Measurements from ENCODE around the gene KMT2E.

Gene KMT2E

DNA sequence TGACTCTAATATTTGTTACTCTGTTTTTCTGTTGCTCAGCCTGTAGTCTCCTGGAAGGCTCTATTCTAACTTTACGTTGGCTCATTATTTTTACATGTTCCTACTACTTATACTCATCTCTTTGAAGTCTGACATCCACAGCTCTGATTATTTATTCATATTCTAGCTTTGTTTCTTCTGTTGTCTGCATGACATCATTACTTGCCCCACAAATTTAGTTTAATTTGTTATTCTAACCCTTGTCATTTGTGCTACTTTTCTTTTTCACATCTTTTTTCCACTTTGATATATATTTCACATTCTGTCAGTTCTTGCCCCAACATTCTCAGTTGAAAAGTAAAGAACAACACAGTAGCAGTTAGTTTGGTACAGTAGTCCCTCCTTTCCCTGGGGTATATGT is 51.1 kb downstream of the KMT2E start:
- H3K4me1 Mint-ChIP-seq (ENCODE audit: low read depth), result no peaks in the 10 kb centered on the region
- H3K27ac Mint-ChIP-seq, result no peak overlapping the region
- H3K4me3 Mint-ChIP-seq, result no peak overlapping the region
- no peaks in the 10 kb centered on the region for H3K27me3 Mint-ChIP-seq
- H3K36me3 Mint-ChIP-seq (ENCODE audit: low read depth), result peaks cover 66% of the 10 kb centered on the region
- H3K9me3 Mint-ChIP-seq, result no peaks in the 10 kb centered on the region
- intact Hi-C loops (cut with micrococcal nuclease), result loop anchor here (5.0 kb wide), 1 partner anchor 37 kb away; no protein-coding TSS in a partner anchor

DNA sequence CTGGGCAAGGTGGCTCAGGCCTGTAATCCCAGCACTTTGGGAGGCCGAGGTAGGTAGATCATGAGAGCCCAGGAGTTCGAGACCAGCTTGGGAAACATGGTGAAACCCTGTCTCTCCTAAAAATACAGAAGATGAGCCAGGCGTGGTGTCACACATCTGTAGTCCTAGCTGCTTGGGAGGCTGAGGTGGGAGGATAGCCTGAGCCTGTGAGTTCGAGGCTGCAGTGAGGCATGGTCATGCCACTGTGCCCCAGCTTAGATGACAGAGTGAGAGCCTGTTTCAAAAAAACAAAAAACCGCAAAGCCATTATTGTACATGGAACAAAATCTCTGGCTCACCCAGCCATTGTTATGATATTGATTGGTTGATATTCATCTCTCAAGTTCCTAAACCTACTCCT is 53.7 kb downstream of the KMT2E start:
- Mint-ChIP-seq H3K9me3 (no peaks in the 10 kb centered on the region), H3K27ac (no peak overlapping the region)
- intact Hi-C loops (cut with micrococcal nuclease), result loop anchor here (5.0 kb wide), 1 partner anchor 35 kb away; no protein-coding TSS in a partner anchor

DNA sequence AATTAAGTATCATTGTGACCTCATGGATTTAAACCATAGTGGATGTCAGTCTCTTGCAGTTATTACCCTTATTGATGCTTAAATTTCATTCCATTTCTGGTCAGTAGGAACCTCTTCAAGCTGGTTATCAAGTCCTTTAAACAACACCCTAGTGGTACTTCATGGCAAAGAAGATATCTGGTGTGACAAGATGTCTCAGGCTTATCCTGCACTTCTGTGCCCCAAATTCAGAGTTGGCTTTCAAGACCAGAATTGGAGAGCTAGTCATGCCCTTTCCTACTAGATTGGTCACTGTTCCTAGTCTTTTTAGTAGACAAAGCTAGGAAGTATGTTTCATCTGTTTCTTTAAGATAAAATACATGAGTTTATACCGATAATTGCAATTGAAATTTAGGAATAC is 54.9 kb downstream of the KMT2E start:
- Mint-ChIP-seq H3K27me3 (no peaks in the 10 kb centered on the region), H3K36me3 (ENCODE audit: low read depth) (peaks cover 82% of the 10 kb centered on the region), H3K27ac (no peak overlapping the region), H3K9me3 (no peaks in the 10 kb centered on the region), H3K4me3 (no peak overlapping the region), H3K4me1 (ENCODE audit: low read depth) (no peaks in the 10 kb centered on the region)
- intact Hi-C loops (cut with micrococcal nuclease), result loop anchor here (5.0 kb wide), 1 partner anchor 33 kb away; no protein-coding TSS in a partner anchor

More for the DNA sequence above, 53.7 kb downstream of the KMT2E start:
- Mint-ChIP-seq H3K27me3 (no peaks in the 10 kb centered on the region), H3K36me3 (ENCODE audit: low read depth) (peaks cover 85% of the 10 kb centered on the region), H3K4me1 (ENCODE audit: low read depth) (no peaks in the 10 kb centered on the region), H3K4me3 (no peak overlapping the region)

DNA sequence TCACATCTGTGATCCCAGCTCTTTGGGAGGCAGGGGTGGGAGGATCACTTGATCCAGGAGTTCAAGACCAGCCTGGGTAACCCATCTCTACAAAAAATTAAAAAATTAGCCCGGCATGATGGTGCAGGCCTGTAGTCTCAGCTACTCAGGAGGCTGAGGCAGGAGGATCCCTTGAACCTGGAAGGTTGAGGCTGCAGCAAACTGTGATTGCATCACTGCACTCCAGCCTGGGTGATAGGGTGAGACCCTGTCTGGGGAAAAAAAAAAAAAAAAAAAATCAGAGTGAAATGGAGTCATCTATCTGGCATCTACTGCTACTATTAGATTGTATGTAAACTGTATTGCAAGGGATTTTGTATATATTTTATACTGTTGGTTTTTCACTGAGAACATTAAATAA is 59.1 kb downstream of the KMT2E start:
- no peaks in the 10 kb centered on the region for H3K27me3 Mint-ChIP-seq
- no peaks in the 10 kb centered on the region for H3K9me3 Mint-ChIP-seq
- H3K4me1 Mint-ChIP-seq (ENCODE audit: low read depth), result no peaks in the 10 kb centered on the region
- intact Hi-C loops (cut with micrococcal nuclease), result no loop called here
- H3K27ac Mint-ChIP-seq, result no peak overlapping the region
- H3K4me3 Mint-ChIP-seq, result no peak overlapping the region
- H3K36me3 Mint-ChIP-seq (ENCODE audit: low read depth), result peaks cover 91% of the 10 kb centered on the region

DNA sequence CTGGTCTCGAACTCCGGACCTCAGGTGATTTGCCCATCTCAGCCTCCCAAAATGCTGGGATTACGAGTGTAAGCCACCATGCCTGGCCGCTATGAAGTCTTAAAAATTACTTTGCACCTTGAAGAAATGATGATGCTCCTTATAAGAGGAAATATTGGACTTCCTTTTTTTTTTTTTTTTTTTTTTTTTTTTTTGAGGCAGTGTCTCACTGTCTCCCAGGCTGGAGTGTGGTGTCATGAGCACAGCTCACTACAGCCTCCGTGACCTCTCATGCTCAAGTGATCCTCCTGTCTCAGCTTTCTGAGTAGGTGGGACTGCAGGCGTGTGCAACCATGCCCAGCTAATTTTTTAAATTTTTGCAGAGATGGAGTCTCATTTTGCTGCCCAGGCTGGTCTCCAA is 65.3 kb downstream of the KMT2E start:
- no peaks in the 10 kb centered on the region for H3K4me1 Mint-ChIP-seq (ENCODE audit: low read depth)
- no peaks in the 10 kb centered on the region for H3K27me3 Mint-ChIP-seq
- H3K36me3 Mint-ChIP-seq (ENCODE audit: low read depth), result peaks cover 94% of the 10 kb centered on the region
- H3K27ac Mint-ChIP-seq, result no peak overlapping the region
- intact Hi-C loops (cut with micrococcal nuclease), result no loop called here
- H3K4me3 Mint-ChIP-seq, result no peak overlapping the region
- H3K9me3 Mint-ChIP-seq, result no peaks in the 10 kb centered on the region

DNA sequence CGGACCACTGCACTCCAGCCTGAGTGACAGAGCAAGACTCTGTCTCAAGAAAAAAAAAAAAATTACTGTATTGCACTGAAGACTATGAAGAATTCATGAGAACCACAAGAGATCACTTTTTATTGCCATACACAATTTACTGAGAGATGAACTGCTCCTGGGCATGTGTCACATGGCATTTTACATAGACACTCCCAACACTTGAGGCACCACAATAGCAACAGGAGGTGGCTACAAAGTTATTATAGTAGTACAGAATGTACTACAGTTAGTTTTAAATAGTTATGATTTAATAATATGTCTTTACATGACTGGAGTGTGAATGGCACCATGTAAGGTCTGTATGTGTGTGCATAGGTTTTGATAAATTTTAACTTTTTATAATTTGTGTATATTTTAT is 70.6 kb downstream of the KMT2E start:
- Mint-ChIP-seq H3K27me3 (no peaks in the 10 kb centered on the region), H3K4me1 (ENCODE audit: low read depth) (no peaks in the 10 kb centered on the region), H3K27ac (no peak overlapping the region), H3K4me3 (no peak overlapping the region), H3K9me3 (no peaks in the 10 kb centered on the region), H3K36me3 (ENCODE audit: low read depth) (peaks cover 85% of the 10 kb centered on the region)
- intact Hi-C loops (cut with micrococcal nuclease), result no loop called here

DNA sequence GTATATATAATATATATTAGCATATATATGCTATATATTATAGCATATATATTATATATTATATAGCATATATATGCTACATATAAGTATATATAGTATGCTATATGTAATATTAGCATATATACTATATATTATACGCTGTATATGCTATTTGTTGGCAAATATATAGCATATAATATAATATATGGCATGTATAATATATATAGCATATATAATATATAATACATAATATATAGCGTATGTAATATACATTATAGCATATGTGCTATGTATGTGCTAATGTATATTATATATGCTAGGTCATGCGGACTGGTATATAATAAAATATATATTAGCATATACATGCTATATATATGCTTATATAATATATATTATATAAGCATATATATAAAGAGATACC is 72.8 kb downstream of the KMT2E start:
- Mint-ChIP-seq H3K36me3 (ENCODE audit: low read depth) (peaks cover 83% of the 10 kb centered on the region), H3K27ac (no peak overlapping the region)
- intact Hi-C loops (cut with micrococcal nuclease), result no loop called here

DNA sequence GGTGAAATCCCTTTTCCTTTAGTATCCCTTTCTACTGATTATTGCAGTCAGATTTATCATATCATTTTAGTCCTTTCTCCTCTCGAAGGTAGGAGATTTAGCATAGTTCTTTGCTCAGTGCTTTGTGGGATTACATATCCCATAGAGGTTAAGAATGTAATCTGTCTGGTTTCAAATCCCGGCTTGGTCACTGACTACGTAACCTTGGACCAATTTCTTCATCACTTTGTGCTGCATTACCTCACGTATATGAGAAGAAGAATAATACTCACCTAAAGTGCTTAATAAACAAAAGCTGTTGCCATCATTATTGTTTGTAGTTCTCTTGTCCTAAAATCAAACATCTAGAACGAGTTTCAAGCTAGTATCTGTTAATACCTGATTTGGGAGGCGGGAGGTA is 74.0 kb downstream of the KMT2E start:
- Mint-ChIP-seq H3K9me3 (no peaks in the 10 kb centered on the region), H3K4me1 (ENCODE audit: low read depth) (no peaks in the 10 kb centered on the region), H3K36me3 (ENCODE audit: low read depth) (peaks cover 84% of the 10 kb centered on the region), H3K27ac (no peak overlapping the region), H3K27me3 (no peaks in the 10 kb centered on the region), H3K4me3 (no peak overlapping the region)
- intact Hi-C loops (cut with micrococcal nuclease), result no loop called here

More for the DNA sequence above, 72.8 kb downstream of the KMT2E start:
- no peaks in the 10 kb centered on the region for H3K4me1 Mint-ChIP-seq (ENCODE audit: low read depth)
- no peaks in the 10 kb centered on the region for H3K9me3 Mint-ChIP-seq
- H3K4me3 Mint-ChIP-seq, result no peak overlapping the region
- H3K27me3 Mint-ChIP-seq, result no peaks in the 10 kb centered on the region

DNA sequence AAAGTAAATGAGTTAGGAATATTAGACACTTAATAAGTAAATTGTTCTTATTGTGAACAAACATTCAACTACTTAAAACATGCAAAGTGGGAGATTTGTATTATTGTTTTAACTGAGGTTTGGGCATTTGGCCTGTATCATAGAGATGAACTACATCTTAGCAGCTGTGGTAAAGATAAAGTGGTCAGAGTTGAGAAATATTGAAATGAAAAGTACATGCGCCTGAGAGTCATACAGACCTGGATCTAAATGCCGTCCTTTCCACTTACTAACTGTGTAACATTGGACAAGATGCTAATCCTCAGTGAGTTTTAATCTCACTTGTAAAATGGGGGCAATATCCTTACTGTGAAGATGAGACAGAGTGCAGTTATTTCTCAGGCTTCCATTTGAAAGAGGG is 74.5 kb downstream of the KMT2E start:
- Mint-ChIP-seq H3K4me3 (no peak overlapping the region), H3K27me3 (no peaks in the 10 kb centered on the region), H3K9me3 (no peaks in the 10 kb centered on the region), H3K36me3 (ENCODE audit: low read depth) (peaks cover 84% of the 10 kb centered on the region), H3K4me1 (ENCODE audit: low read depth) (no peaks in the 10 kb centered on the region), H3K27ac (no peak overlapping the region)
- intact Hi-C loops (cut with micrococcal nuclease), result no loop called here

DNA sequence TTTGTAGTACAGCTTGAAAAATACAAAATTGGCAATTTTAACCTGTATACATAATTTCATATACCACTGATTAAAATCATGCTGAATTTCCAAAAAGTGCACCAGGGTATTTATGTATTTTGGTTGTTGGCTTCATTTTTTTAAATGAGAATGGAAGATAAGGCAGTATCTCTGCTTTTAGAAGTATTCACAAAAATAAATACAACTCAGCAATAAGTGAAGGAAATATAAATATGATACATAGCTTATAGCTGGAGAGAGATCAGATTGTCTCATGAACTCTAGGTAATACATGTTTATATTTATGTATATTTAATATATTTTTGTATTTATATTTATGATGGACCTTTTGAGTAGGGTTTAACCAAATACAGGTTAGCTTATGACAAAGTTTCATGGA is 81.0 kb downstream of the KMT2E start:
- Mint-ChIP-seq H3K9me3 (no peaks in the 10 kb centered on the region), H3K27me3 (no peaks in the 10 kb centered on the region), H3K27ac (no peak overlapping the region), H3K36me3 (ENCODE audit: low read depth) (peaks cover 91% of the 10 kb centered on the region), H3K4me1 (ENCODE audit: low read depth) (no peaks in the 10 kb centered on the region), H3K4me3 (no peak overlapping the region)
- intact Hi-C loops (cut with micrococcal nuclease), result no loop called here

DNA sequence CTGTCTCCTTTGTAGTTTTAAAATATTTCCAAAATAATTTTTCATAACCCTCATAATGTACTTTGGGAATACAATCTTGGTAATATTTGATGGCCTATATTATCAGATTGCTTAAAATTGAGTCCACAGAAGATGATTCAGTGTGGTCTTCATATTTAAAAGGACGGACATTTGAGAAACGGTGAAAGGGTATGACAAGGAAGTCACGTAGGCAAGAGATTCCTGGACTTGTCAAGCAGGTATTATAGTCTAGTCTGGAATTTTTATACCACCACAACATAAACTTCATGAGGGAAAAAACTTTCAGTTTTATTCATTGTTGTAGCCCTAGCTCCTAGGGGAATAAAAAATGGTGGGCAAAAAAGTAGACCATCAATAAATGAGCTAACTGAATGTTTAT is 82.3 kb downstream of the KMT2E start:
- Mint-ChIP-seq H3K27ac (no peak overlapping the region), H3K4me3 (no peak overlapping the region), H3K27me3 (no peaks in the 10 kb centered on the region), H3K36me3 (ENCODE audit: low read depth) (peaks cover 95% of the 10 kb centered on the region), H3K4me1 (ENCODE audit: low read depth) (no peaks in the 10 kb centered on the region), H3K9me3 (no peaks in the 10 kb centered on the region)
- intact Hi-C loops (cut with micrococcal nuclease), result no loop called here

DNA sequence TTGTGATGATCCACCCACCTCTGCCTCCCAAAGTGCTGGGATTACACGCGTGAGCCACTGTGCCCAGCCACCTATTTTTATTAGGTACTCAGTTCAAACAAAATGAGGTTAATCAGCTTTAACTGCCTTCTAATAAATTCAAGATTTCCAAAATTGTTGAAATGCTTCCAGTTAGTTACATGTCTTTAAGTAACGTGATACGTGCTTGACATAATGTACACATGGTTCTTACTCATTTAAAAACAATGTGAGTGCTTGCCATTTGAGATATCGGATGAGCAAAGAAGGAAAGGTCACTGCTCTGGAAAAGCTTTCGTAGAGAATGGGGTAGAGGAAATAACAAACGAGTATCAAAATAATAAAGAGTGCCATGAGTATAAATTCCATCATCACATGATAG is 83.6 kb downstream of the KMT2E start:
- Mint-ChIP-seq H3K4me3 (no peak overlapping the region), H3K4me1 (ENCODE audit: low read depth) (no peaks in the 10 kb centered on the region), H3K9me3 (no peaks in the 10 kb centered on the region), H3K27ac (no peak overlapping the region), H3K27me3 (no peaks in the 10 kb centered on the region), H3K36me3 (ENCODE audit: low read depth) (peaks cover 86% of the 10 kb centered on the region)
- intact Hi-C loops (cut with micrococcal nuclease), result no loop called here

DNA sequence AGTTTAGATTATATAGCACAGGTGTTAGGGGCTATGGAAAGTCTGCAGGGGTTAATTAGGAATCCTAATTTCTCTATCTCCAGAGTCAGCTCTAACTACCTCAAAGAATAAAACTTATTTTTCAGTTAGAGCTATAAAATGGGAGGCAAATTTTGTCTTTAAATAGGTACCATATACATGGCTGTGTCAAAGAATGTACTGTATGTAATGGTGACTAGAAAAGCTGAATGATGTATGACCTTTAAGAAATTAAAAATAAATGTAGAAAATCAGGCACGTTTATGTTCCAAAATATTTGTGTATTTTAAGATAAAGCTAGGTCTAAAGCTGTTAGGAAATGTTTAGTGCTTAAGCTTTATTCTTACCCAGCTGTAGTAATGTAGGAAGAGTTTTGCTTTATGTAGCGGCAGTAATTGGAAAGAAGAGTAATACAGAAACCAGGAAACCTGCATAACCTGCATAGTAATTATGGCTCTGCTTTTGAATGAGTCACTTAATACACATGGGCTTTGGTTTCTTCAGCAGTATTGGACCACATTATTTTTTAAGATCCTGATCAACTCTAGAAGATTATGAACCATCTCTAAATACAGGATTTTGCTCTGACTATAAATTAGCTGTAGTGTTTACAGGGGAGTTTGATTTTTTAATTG is 85.0 kb downstream of the KMT2E start:
- Mint-ChIP-seq H3K9me3 (no peaks in the 10 kb centered on the region), H3K27ac (no peak overlapping the region), H3K27me3 (no peaks in the 10 kb centered on the region), H3K4me1 (ENCODE audit: low read depth) (no peaks in the 10 kb centered on the region), H3K36me3 (ENCODE audit: low read depth) (peaks cover 87% of the 10 kb centered on the region), H3K4me3 (no peak overlapping the region)
- intact Hi-C loops (cut with micrococcal nuclease), result no loop called here

DNA sequence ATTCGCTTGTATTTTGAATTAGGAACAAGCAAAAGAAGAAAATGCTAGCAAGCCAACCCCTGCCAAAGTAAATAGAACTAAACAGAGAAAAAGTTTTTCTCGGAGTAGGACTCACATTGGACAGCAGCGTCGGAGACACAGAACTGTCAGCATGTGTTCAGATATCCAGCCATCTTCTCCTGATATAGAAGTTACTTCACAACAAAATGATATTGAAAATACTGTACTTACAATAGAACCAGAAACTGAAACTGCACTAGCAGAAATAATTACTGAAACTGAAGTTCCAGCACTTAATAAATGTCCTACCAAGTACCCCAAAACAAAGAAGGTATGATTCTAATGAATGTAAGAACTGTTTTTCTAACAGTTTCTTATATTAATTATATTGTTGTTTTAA is 87.9 kb downstream of the KMT2E start:
- H3K27me3 Mint-ChIP-seq, result no peaks in the 10 kb centered on the region
- no peaks in the 10 kb centered on the region for H3K4me1 Mint-ChIP-seq (ENCODE audit: low read depth)
- H3K4me3 Mint-ChIP-seq, result no peak overlapping the region
- H3K9me3 Mint-ChIP-seq, result no peaks in the 10 kb centered on the region
- no peak overlapping the region for H3K27ac Mint-ChIP-seq
- intact Hi-C loops (cut with micrococcal nuclease), result loop anchor here (5.0 kb wide), 1 partner anchor 35 kb away; no protein-coding TSS in a partner anchor
- peaks cover 88% of the 10 kb centered on the region for H3K36me3 Mint-ChIP-seq (ENCODE audit: low read depth)
